GM21825 (cell line): ENCODE data around the gene SERPINE1.

ENCODE experiments used
- ATAC-seq: cut with Tn5 transposase; IDR thresholded peaks from one replicate; pipeline ENCODE4 v1.9.1; 2021; ENCODE audit warnings: mild to moderate bottlenecking, moderate library complexity; ENCODE audit not compliant: unreplicated experiment

The SERPINE1 gene

DNA sequence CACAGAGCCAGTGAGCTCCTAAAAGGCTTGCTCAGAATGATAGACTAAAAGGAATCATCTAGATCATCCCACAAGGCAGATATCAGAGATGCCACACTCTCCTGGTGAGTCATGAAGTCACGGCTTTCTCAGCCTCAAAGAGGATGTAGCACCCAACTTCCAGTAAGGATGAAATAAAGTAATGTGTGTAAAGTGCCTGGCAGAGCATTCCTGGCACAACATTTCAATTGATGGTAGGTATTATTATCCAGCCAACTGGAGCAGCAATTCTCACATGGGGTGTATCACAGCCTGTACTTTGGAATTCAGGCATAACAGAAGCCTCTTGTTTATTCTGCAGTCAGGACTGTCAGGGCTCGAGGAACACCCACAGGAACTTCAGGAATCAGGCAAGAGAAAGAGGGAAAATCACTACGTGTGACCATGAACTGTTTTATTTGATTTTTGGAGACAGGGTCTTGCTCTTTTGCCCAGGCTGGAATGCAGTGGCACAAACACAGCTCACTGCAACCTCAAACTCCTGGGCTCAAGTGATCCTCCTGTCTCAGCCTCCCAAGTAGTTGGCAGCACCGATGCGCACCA lies 58.4 kb downstream of the SERPINE1 start:
- ATAC-seq = no peak

- no peak for ATAC-seq
These were observed 59.3 kb downstream of the SERPINE1 start for GRCh38 chr7:101186194-101186593.

DNA sequence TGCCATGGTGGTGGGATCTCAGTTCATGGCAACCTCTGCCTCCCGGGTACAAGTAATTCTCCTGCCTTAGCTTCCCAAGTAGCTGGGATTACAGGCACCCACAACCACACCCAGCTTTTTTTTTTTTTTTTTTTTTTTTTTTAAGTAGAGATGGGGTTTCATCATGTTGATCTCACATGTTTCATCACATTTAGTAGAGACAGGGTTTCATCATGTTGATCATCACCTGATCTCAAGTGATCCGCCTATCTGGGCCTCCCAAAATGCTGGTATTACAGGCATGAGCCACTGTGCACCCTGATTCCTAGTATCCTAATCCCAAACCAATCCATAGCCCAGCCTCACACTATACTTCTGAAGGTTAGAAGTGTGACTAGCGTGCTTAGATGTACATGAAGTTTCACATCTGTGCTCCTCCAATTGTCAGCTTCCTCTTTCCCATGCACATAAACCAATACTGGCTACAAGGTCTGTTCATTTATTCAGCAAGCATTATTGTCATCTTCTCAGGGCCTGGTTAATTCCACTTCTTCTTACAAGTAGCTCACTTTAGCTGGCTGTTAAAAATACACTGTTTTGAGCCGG lies 60.0 kb downstream of the SERPINE1 start:
- ATAC-seq = no peak
